IPS-NIHi7 (cell line): Measurements from ENCODE around the gene TMEM9B.
A peak's percentile ranks its signal among the peaks of the same experiment; 100 is the strongest.
"Not testable (repeated sequence)": the region's sequence is repeated elsewhere in the genome, so short reads cannot be mapped to it uniquely, and the experiment has no call there.

Source experiments
- DNase-seq: peaks from one replicate; pipeline ENCODE4 v3.0.0; 2012; ENCODE audit warnings: mixed read lengths; ENCODE audit errors: extremely low spot score

Gene TMEM9B

DNA sequence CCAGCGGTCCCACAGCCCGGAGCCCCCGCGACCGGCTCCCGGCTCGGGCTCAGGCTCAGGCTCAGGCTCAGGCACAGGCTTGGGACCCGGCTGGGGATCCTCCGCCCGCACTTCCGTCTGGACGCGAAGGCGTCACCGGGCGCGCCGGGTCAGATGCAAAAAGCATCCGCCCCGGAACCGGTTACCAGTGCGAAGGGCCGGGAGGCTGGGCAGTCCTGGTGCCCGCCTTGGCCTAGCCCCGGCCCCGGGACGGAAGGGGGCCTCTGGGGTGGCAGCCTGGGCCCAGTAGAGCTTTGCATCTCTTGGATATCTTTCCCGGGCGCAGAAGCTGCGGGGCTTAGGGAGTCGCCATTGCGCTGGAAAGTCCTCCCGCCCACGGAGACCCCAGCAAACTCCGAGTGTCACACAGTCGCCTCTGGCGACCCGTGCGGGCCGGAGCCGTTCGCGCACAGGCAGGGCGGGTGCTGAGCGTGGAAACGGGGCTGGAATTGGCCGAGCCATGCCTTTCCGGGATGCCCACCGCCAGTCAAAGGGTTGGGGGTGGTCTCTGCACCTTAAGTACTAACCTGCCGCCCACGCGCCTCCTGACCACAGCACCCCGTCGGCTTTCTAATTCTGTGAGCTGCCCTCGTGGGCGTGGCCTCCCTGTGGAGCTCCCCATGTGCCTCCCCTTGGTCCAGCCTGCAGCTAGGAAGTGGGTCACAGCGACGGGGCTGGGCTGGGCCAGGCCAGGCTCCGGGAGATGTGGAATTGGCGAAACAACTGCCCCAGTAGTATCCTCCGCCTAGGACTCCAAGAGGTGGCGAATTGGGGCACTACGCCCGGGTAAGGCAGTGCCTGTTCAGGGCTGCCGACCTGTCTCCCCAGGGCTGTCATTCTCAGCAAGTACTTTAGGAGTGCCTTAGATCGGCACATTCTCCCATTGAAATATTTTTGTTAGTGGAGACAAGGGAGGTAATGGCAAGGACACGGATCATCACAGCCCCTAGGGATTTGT is at the start of gene TMEM9B:
TMEM9B (minus strand) TSS at position 119 of the 997 bp plus-strand sequence. CDS start 129 bp downstream, outside the sequence.
- peak; percentile 87 for DNase-seq

DNA sequence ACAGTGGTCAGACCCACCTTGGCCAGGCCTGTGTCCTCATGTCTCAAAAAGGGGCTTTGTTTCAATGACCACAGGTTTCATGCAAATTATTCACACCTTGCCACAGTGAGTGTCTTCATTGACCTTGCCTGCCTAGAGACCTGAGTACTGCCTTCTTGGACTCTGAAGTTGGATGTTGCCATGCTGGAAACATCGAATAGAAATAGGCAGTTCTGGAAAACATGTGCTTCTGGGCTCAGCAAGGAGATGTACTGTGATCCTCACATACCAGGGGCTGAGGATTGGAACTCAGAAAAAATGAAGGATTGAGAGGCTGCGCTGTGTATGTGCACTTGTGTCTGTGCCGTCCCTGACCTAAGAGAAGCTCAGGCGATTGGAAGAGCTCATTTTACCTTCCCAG is 49.1 kb upstream of the TMEM9B start:
- no peak for DNase-seq

DNA sequence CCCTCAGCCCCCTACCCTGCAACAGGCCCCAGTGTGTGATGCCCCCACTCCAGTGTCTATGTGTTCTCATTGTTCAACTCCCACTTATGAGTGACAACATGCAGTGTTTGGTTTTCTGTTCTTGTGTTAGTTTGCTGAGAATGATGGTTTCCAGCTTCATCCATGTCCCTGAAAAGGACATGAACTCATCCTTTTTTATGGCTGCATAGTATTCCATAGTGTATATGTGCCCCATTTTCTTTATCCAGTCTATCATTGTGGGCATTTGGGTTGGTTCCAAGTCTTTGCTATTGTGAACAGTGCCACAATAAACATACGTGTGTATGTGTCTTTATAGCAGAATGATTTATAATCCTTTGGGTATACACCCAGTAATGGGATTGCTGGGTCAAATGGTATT is 45.3 kb upstream of the TMEM9B start:
- DNase-seq, result not testable (repeated sequence)

DNA sequence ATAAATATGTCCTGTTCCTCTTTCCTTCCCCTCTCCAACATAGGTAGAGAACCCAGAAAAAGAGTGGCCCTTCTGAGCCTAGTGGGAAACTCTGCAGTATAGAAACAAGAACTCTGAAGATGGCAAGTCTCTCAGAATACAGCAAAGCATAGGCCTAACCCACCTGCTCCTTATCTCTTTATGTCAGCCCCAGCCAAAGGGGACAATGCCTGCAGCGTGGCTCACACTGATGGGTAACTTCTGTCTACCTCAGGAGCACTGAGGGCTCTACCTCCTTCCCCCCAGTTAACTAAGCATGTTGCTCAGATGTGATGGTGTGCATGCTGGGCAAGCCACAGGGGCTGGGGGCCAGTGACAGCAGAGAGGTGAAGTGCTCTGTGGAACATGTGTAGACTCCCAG is 44.4 kb upstream of the TMEM9B start:
- no peak for DNase-seq

DNA sequence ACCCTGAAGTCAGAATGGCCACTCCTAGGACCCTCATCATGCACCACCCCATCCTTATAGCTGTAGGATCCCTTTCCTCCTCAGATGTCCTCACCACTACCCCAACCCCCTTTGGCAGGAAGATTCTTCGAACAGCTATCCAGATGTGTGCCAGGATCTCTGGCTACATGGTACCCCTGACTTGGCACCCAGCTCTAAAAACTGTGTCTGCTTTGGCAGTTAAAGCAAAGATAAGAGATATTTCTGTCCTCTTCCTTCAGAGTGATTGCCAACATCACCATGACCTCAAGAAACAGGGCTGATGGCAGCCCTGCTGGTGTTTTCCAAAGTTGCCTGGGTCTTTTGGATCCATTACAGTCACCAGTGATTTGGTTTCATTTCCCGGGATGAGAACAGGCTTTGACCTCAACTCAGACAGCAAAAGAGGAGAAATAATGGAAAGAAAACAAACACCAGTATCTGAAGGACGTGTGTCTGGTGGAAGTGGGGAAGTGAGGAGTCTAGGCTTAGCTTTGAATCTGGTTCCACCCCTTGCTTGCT is 43.8 kb upstream of the TMEM9B start:
- no peak for DNase-seq

DNA sequence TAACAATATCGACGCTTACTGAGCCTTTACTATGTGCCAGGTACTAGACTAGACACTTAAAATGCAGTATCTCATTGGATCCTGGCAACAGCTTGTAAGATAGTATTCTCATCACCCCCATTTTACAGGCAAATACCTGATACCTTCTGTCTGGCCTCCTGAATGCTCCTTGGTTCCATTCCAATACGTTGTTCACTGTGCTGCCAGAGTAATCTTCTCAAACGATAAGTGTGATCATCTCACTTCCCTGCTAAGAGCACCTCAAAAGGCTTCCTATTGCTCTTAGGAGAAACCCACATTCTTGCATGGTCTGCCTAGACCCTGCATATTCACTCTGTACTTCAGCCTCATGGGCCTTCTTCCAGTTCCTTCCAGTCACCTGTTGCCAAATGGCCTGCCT is 40.8 kb upstream of the TMEM9B start:
- DNase-seq, result no peak

GRCh38 chr11:9004183-9004926 is 40.1 kb upstream of the TMEM9B start:
- DNase-seq, result peak; percentile 67

- peak; percentile 71 for DNase-seq
These were observed 39.4 kb upstream of the TMEM9B start, which contains the start of gene NRIP3 for GRCh38 chr11:9003573-9004182. TSS of gene NRIP3 (minus strand) at chr11:9004001. CDS start at chr11:9003935, 66 bp downstream.

- DNase-seq, result no peak
These were observed 38.8 kb upstream of the TMEM9B start for GRCh38 chr11:9002920-9003572.

GRCh38 chr11:9001736-9002135 is 37.5 kb upstream of the TMEM9B start:
- DNase-seq, result no peak

DNA sequence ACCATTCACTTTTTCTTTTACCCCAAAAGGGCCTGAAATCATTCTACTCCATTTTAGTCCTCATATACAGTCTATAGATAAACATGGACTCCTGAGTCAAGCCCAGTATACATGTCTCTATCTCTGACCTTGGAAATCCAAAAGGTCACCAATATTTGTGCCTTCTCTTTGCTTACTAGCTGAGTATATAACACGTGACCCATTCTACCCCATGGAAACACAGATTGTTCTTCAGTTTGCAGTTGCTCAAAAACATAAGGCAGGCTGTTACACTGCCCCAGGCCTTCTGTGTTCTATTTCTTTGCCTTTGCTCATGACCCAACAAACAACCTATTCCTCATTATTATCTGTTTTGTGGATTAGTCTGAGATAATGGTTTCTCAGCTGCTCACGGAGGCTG is 33.8 kb upstream of the TMEM9B start:
- no peak for DNase-seq

- no peak for DNase-seq
These were observed 33.2 kb upstream of the TMEM9B start for GRCh38 chr11:8997451-8997850.

DNA sequence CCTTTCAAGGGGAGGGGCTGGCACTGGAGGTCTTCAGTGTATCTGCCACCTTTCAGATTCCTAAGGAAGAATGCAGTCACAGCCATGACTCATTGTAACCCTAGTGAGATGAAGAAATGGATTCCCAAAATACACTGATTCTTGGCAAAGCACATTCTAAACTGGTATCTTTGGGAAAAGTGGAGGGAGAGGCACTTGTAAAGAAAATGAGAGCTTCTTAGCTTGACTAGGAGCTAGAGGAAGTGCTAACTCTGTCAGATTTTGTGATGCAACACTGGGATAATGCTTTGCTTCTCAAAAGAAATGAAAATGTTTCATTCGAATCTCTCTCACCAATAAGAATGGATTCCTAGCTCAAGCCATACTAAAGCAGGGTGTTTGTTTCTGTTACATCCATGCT is 25.2 kb upstream of the TMEM9B start:
- peak; percentile 31 for DNase-seq

- DNase-seq, result no peak
These were observed 24.3 kb upstream of the TMEM9B start for GRCh38 chr11:8988329-8989234.

GRCh38 chr11:8987446-8987845 is 23.2 kb upstream of the TMEM9B start:
- no peak for DNase-seq

DNA sequence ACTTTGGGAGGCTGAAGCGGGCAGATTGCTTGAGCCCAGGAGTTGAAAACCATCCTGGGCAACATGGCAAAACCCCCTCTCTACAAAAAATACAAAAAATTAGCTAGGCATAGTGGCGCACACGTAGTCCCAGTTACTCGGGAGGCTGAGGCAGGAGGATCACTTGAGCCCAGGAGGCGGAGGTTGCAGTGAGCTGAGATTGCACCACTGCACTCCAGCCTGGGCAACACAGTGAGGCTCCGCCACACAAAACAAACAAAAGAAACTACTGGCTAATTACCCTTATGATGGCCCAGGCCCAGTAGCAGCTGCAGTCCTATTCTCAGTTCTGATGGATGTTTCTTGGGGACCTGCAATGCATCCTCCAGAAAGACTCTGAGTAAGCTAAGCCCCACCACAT is 22.5 kb upstream of the TMEM9B start:
- not testable (repeated sequence) for DNase-seq

DNA sequence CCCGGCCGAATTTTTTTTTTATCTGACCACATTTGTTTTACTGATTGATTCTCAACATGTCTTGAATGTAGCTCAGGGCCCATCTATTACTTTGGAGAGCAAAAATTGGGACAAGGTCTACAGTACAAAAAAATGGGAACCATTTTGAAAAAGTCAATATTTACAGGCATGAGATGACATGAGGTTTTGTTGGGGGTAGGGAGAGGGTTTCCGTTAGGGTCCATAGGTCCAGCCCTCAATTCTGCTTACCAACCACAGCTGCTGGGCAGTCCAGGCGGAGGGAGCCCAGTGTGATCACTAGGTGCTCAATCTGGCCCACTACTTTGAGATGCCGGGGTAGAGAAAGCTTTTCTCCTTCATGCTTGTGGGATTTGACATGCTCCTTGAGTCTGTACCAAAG is 21.2 kb upstream of the TMEM9B start:
- no peak for DNase-seq

DNA sequence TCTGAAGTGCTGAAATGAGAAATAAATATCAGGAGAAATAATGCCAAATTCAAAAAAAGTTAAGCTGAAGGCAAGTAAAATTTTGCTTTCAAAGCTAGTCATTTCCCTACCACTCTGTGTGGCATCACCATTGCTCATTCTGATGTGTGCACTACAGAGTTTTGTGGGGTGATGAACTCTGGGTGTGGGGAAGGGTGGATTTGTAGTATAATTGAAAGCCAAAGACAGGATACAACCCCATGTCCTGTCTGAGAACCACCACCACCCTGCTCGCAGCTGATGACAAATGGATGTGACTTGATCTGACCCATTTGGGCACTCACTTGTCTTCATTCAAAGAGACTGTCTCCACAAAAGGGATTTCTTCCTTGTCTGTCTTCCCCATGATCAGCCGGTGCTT is 19.3 kb upstream of the TMEM9B start:
- no peak for DNase-seq

DNA sequence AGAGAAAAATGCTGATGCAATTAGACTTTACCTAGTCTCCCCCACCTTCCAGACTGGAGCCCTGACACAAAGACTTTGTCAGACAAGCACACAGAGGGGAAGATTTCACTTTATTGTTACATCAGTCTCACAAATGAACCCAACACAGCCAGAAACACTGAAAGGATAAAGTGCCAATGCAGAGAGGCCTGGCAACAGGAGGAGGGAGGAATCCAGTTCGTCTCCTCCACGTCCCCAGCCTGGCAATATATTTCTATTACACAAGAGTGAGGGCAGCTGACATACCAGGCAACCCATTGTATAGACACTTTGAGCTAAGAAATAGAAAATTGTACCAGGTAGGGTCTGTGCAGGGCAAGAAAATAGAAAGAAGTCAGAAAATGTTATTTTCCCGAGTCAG is 16.2 kb upstream of the TMEM9B start:
- DNase-seq, result no peak

DNA sequence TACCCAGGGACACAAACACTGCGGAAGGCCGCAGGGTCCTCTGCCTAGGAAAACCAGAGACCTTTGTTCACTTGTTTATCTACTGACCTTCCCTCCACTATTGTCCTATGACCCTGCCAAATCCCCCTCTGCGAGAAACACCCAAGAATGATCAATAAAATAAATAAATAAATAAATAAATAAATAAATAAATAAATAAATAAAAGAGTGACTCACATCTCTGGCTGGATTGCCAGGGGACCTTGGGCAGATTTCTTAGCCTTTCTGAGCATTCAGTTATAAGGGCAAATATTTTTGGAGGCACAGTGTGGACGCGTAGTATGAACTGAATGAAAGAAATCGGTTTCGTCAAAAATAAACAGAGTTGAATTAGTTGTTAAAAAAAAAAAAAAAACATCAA is 15.1 kb upstream of the TMEM9B start:
- DNase-seq, result not testable (repeated sequence)
